Neural progenitor cell (in vitro differentiated cells): ENCODE data around the gene RGS9.

Experiments used
- EZH2 ChIP-seq: fragments of 200-600 bp; sonication (generic); IDR thresholded peaks from 2 replicates; pipeline ENCODE4 v1.6.1; 2017; ENCODE audit warnings: antibody characterized with exemption, mild to moderate bottlenecking, moderate library complexity
- EZH2phosphoT487 ChIP-seq: fragments of 200-600 bp; sonication (generic); IDR thresholded peaks from 2 replicates; pipeline ENCODE4 v1.6.1; 2017; ENCODE audit warnings: antibody characterized with exemption
- TF ChIP-seq, protein P1 (sequence below): fragments of 200-600 bp; sonication (generic); IDR thresholded peaks from 2 replicates; pipeline ENCODE4 v1.5.1; 2017; ENCODE audit warnings: antibody characterized with exemption, mild to moderate bottlenecking

DNA sequence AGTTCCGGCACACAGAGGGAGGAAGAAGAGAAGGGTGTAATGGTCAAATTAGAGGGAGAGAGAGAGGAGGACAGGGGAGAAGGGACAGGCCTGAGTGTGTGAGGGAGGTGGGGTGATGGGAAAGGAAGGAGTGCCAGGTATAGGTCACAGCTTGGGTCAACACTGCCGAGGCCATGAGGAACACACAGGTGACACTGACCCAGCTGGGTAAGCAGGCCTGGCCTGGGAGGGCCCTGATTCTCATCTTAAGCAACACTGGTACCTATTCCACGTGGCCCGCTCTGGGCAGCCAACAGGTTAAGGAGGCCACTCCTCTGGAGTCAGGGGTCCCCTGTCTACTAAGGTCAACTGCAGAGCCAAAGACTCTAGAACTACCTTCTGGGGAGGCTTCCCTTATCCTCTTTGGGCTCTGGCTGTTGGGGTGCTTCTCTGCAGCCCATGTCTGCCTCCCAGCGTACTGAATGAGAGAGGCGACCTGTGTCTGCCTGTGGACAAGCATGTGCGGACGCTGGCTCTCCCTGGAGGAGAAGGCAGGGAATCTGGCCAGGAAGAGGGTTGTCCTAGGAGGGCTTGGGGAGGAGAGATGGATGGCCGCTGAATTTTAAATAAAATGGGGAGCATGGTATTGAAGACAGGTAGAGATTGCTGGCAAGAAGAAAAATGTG, 57.6 kb downstream of the RGS9 start:
- TF ChIP-seq, protein P1, sequence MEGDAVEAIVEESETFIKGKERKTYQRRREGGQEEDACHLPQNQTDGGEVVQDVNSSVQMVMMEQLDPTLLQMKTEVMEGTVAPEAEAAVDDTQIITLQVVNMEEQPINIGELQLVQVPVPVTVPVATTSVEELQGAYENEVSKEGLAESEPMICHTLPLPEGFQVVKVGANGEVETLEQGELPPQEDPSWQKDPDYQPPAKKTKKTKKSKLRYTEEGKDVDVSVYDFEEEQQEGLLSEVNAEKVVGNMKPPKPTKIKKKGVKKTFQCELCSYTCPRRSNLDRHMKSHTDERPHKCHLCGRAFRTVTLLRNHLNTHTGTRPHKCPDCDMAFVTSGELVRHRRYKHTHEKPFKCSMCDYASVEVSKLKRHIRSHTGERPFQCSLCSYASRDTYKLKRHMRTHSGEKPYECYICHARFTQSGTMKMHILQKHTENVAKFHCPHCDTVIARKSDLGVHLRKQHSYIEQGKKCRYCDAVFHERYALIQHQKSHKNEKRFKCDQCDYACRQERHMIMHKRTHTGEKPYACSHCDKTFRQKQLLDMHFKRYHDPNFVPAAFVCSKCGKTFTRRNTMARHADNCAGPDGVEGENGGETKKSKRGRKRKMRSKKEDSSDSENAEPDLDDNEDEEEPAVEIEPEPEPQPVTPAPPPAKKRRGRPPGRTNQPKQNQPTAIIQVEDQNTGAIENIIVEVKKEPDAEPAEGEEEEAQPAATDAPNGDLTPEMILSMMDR, result peak; percentile 10
- no peak for TF ChIP-seq EZH2
- no peak for TF ChIP-seq EZH2phosphoT487
